Measurements from ENCODE around the gene PISD.

The PISD gene

GRCh38 chr22:31622980-31623379 is 39.0 kb downstream of the PISD start:
- no peaks in the 10 kb centered on the region for H3K9me3 ChIP-seq (ENCODE audit: control insufficient read depth in 1 of 2, low read length in 2 of 2)
- H3K36me3 ChIP-seq (ENCODE audit: control insufficient read depth in 1 of 2, insufficient read depth in 2 of 2, low read length in 2 of 2): peaks cover 28 to 54% of the 10 kb centered on the region in 2 donors
- no peak overlapping the region for H3K27ac ChIP-seq (ENCODE audit: low read length)
- no peak overlapping the region for H3K4me3 ChIP-seq (ENCODE audit: low read depth in 1 of 2, low read length in 2 of 2)
- peaks cover 13 to 38% of the 10 kb centered on the region in 2 donors for H3K4me1 ChIP-seq (ENCODE audit: control insufficient read depth in 1 of 2, insufficient read depth in 2 of 2, low read length in 2 of 2)
- no peaks in the 10 kb centered on the region for H3K27me3 ChIP-seq (ENCODE audit: low read depth, low read length)

GRCh38 chr22:31621507-31622124 is 40.4 kb downstream of the PISD start:
- Histone ChIP-seq H3K27me3 (ENCODE audit: low read depth, low read length) (no peaks in the 10 kb centered on the region), H3K4me3 (ENCODE audit: low read depth in 1 of 2, low read length in 2 of 2) (no peak overlapping the region), H3K9me3 (ENCODE audit: control insufficient read depth in 1 of 2, low read length in 2 of 2) (no peaks in the 10 kb centered on the region), H3K36me3 (ENCODE audit: control insufficient read depth in 1 of 2, insufficient read depth in 2 of 2, low read length in 2 of 2) (peaks cover 28 to 64% of the 10 kb centered on the region in 2 donors), H3K4me1 (ENCODE audit: control insufficient read depth in 1 of 2, insufficient read depth in 2 of 2, low read length in 2 of 2) (peaks cover 8 to 26% of the 10 kb centered on the region in 2 donors), H3K27ac (ENCODE audit: low read length) (no peak overlapping the region)

GRCh38 chr22:31620756-31621480 is 41.1 kb downstream of the PISD start:
- peaks cover 8 to 22% of the 10 kb centered on the region in 2 donors for H3K4me1 ChIP-seq (ENCODE audit: control insufficient read depth in 1 of 2, insufficient read depth in 2 of 2, low read length in 2 of 2)
- peaks cover 28 to 64% of the 10 kb centered on the region in 2 donors for H3K36me3 ChIP-seq (ENCODE audit: control insufficient read depth in 1 of 2, insufficient read depth in 2 of 2, low read length in 2 of 2)
- H3K27ac ChIP-seq (ENCODE audit: low read length): no peak overlapping the region
- no peak overlapping the region for H3K4me3 ChIP-seq (ENCODE audit: low read depth in 1 of 2, low read length in 2 of 2)
- H3K27me3 ChIP-seq (ENCODE audit: low read depth, low read length): no peaks in the 10 kb centered on the region
- H3K9me3 ChIP-seq (ENCODE audit: control insufficient read depth in 1 of 2, low read length in 2 of 2): no peaks in the 10 kb centered on the region

- Histone ChIP-seq H3K9me3 (ENCODE audit: control insufficient read depth in 1 of 2, low read length in 2 of 2) (no peaks in the 10 kb centered on the region), H3K4me1 (ENCODE audit: control insufficient read depth in 1 of 2, insufficient read depth in 2 of 2, low read length in 2 of 2) (peaks cover 7 to 14% of the 10 kb centered on the region in 2 donors), H3K4me3 (ENCODE audit: low read depth in 1 of 2, low read length in 2 of 2) (no peak overlapping the region), H3K27me3 (ENCODE audit: low read depth, low read length) (no peaks in the 10 kb centered on the region), H3K27ac (ENCODE audit: low read length) (no peak overlapping the region), H3K36me3 (ENCODE audit: control insufficient read depth in 1 of 2, insufficient read depth in 2 of 2, low read length in 2 of 2) (peaks cover 28 to 64% of the 10 kb centered on the region in 2 donors)
Observed at GRCh38 chr22:31619611-31620300, 42.3 kb downstream of the PISD start.

GRCh38 chr22:31618471-31619176 is 43.4 kb downstream of the PISD start:
- Histone ChIP-seq H3K27me3 (ENCODE audit: low read depth, low read length) (no peaks in the 10 kb centered on the region), H3K9me3 (ENCODE audit: control insufficient read depth in 1 of 2, low read length in 2 of 2) (no peaks in the 10 kb centered on the region), H3K4me3 (ENCODE audit: low read depth in 1 of 2, low read length in 2 of 2) (no peak overlapping the region), H3K4me1 (ENCODE audit: control insufficient read depth in 1 of 2, insufficient read depth in 2 of 2, low read length in 2 of 2) (peaks cover 7 to 15% of the 10 kb centered on the region in 2 donors), H3K36me3 (ENCODE audit: control insufficient read depth in 1 of 2, insufficient read depth in 2 of 2, low read length in 2 of 2) (peaks cover 28 to 64% of the 10 kb centered on the region in 2 donors), H3K27ac (ENCODE audit: low read length) (no peak overlapping the region)

DNA sequence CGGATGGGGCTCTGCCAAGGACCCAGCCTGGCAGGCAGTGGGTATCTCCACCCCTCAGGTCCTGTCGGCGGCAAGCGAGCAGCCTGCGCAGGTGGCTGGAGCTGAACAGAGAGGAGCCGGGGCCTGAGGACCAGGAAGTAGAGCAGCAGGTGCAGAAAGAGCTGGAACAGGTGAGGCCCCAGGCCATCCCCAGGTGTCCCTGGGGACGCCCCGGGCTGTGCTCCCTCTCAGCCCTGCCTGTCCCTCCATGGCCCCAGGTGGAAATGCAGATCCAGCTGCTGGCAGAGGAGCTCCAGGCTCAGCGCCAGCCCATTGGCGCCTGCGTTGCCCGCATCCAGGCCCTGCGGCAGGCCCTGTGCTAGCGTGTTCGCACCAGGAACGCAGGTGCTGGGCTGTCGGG is 44.0 kb downstream of the PISD start:
- H3K27ac ChIP-seq (ENCODE audit: low read length): no peak overlapping the region
- H3K9me3 ChIP-seq (ENCODE audit: control insufficient read depth in 1 of 2, low read length in 2 of 2): no peaks in the 10 kb centered on the region
- H3K27me3 ChIP-seq (ENCODE audit: low read depth, low read length): no peaks in the 10 kb centered on the region
- H3K36me3 ChIP-seq (ENCODE audit: control insufficient read depth in 1 of 2, insufficient read depth in 2 of 2, low read length in 2 of 2): peaks cover 28 to 61% of the 10 kb centered on the region in 2 donors
- no peak overlapping the region for H3K4me3 ChIP-seq (ENCODE audit: low read depth in 1 of 2, low read length in 2 of 2)
- peaks cover 7 to 15% of the 10 kb centered on the region in 2 donors for H3K4me1 ChIP-seq (ENCODE audit: control insufficient read depth in 1 of 2, insufficient read depth in 2 of 2, low read length in 2 of 2)

DNA sequence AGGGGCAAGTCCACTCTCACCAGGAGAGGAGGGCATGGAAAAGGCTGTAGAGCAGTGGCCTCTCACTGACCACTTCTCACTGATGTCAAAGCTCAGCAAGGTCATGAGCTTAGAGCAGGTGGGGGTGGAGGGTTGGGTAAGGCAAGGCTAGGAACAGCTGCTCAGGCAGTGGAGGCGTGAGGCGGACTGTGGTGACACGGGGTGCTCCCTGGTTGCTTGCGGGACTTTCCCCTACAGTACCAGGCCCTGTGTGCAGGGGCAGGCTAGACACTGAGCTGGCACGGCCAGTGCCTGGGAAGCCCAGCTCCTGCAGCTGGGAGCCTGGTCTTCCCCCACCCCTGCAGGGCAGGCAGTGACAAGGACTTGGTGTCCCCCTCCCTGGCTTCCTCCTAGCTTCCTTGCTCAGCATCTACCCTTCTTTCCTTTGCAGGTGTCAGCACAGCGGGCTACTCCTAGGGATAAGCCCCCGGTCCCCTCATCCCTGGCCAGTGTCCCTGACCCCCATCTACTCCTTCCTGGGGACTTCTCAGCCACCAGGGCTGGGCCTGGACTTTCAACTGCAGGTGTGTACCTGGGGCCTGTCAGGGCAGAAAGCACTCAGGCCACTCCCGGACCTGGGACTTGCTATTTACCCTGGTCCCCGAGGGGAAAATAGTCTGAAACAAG is 45.6 kb downstream of the PISD start:
- no peaks in the 10 kb centered on the region for H3K27me3 ChIP-seq (ENCODE audit: low read depth, low read length)
- H3K4me1 ChIP-seq (ENCODE audit: control insufficient read depth in 1 of 2, insufficient read depth in 2 of 2, low read length in 2 of 2): peaks cover 7 to 15% of the 10 kb centered on the region in 2 donors
- H3K27ac ChIP-seq (ENCODE audit: low read length): no peak overlapping the region

GRCh38 chr22:31615940-31616314 is 46.1 kb downstream of the PISD start:
- Histone ChIP-seq H3K27me3 (ENCODE audit: low read depth, low read length) (no peaks in the 10 kb centered on the region), H3K36me3 (ENCODE audit: control insufficient read depth in 1 of 2, insufficient read depth in 2 of 2, low read length in 2 of 2) (peaks cover 22 to 41% of the 10 kb centered on the region in 2 donors), H3K27ac (ENCODE audit: low read length) (no peak overlapping the region), H3K9me3 (ENCODE audit: control insufficient read depth in 1 of 2, low read length in 2 of 2) (no peaks in the 10 kb centered on the region), H3K4me1 (ENCODE audit: control insufficient read depth in 1 of 2, insufficient read depth in 2 of 2, low read length in 2 of 2) (peaks cover 7 to 18% of the 10 kb centered on the region in 2 donors), H3K4me3 (ENCODE audit: low read depth in 1 of 2, low read length in 2 of 2) (no peak overlapping the region)

More for the DNA sequence above, 45.6 kb downstream of the PISD start:
- Histone ChIP-seq H3K4me3 (ENCODE audit: low read depth in 1 of 2, low read length in 2 of 2) (no peak overlapping the region), H3K9me3 (ENCODE audit: control insufficient read depth in 1 of 2, low read length in 2 of 2) (no peaks in the 10 kb centered on the region), H3K36me3 (ENCODE audit: control insufficient read depth in 1 of 2, insufficient read depth in 2 of 2, low read length in 2 of 2) (peaks cover 22 to 46% of the 10 kb centered on the region in 2 donors)

GRCh38 chr22:31615491-31615860 is 46.5 kb downstream of the PISD start:
- peaks cover 7 to 23% of the 10 kb centered on the region in 2 donors for H3K4me1 ChIP-seq (ENCODE audit: control insufficient read depth in 1 of 2, insufficient read depth in 2 of 2, low read length in 2 of 2)
- no peak overlapping the region for H3K27ac ChIP-seq (ENCODE audit: low read length)
- H3K27me3 ChIP-seq (ENCODE audit: low read depth, low read length): no peaks in the 10 kb centered on the region
- no peaks in the 10 kb centered on the region for H3K9me3 ChIP-seq (ENCODE audit: control insufficient read depth in 1 of 2, low read length in 2 of 2)
- peaks cover 18 to 36% of the 10 kb centered on the region in 2 donors for H3K36me3 ChIP-seq (ENCODE audit: control insufficient read depth in 1 of 2, insufficient read depth in 2 of 2, low read length in 2 of 2)
- no peak overlapping the region for H3K4me3 ChIP-seq (ENCODE audit: low read depth in 1 of 2, low read length in 2 of 2)

DNA sequence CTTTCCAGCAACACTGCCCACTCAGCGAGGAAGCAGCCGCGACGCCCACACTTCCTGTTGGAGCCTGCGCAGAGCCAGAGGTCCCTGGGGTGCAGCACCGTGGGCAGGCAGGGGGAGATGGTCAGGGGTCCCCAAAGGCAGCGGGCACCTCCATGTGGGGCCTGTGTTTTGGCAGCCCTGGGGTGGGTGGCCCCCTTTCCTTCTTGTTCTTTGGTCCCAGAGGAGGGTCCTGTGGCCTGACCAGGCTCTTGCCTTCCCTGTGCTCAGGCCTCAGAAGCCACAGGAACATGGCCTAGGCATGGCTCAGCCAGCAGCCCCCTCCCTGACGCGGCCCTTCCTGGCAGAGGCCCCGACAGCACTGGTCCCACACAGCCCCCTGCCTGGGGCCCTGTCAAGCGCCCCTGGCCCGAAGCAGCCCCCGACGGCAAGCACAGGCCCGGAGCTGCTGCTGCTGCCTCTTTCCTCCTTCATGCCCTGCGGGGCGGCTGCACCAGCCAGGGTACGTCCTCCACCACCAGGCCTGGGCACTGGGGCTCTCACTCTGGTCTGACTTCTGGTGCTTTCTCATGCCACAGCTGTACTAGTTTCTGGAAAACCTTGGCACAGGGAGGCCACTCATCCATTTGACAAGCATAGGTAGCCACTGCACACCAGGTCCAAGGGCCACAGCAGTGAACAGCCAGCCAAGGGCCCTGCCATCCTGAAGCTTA is 47.1 kb downstream of the PISD start:
- no peak overlapping the region for H3K4me3 ChIP-seq (ENCODE audit: low read depth in 1 of 2, low read length in 2 of 2)
- peaks cover 7 to 23% of the 10 kb centered on the region in 2 donors for H3K4me1 ChIP-seq (ENCODE audit: control insufficient read depth in 1 of 2, insufficient read depth in 2 of 2, low read length in 2 of 2)
- H3K27me3 ChIP-seq (ENCODE audit: low read depth, low read length): no peaks in the 10 kb centered on the region
- H3K9me3 ChIP-seq (ENCODE audit: control insufficient read depth in 1 of 2, low read length in 2 of 2): no peaks in the 10 kb centered on the region
- H3K36me3 ChIP-seq (ENCODE audit: control insufficient read depth in 1 of 2, insufficient read depth in 2 of 2, low read length in 2 of 2): peaks cover 13 to 31% of the 10 kb centered on the region in 2 donors
- no peak overlapping the region for H3K27ac ChIP-seq (ENCODE audit: low read length)

All from muscle layer of duodenum (tissue), 2 donors.